H1 (cell line): ENCODE measurements around the gene CHD5.

Source experiments
- CBX8 ChIP-seq: fragments of 300-800, 300-1000 bp; sonication (generic); IDR thresholded peaks from 2 replicates; pipeline ENCODE4 v1.7.1; 2016; ENCODE audit warnings: low read depth, low read length, borderline replicate concordance
- EP300 ChIP-seq, 2 experiments: IDR thresholded peaks; 1 replicate in 1 of 2; 2 replicates in 1 of 2; pipeline ENCODE4 v1.6.1; 2011 to 2012; ENCODE audit warnings: low read depth in 2 of 2, low read length in 2 of 2, mild to moderate bottlenecking in 2 of 2, borderline replicate concordance in 1 of 2, inconsistent platforms in 1 of 2, moderate library complexity in 1 of 2
- HDAC2 ChIP-seq, 2 experiments: fragments of 300-600 bp in 1 of 2; sonication (generic) in 1 of 2; IDR thresholded peaks; 2 replicates each; pipeline ENCODE4 v1.6.1; 2011 to 2012; ENCODE audit warnings: low read depth in 2 of 2, low read length in 2 of 2, mild to moderate bottlenecking in 2 of 2, moderate library complexity in 2 of 2, borderline replicate concordance in 1 of 2, inconsistent platforms in 1 of 2
- MAFK ChIP-seq: IDR thresholded peaks from 2 replicates; pipeline ENCODE4 v1.6.1; 2012; ENCODE audit warnings: low read depth, mild to moderate bottlenecking, improper control_type of control experiment, low read length
- NRF1 ChIP-seq: IDR thresholded peaks from 2 replicates; pipeline ENCODE4 v1.6.1; 2011; ENCODE audit warnings: mild to moderate bottlenecking, low read depth, low read length, improper control_type of control experiment
- POLR2A ChIP-seq, 2 experiments: IDR thresholded peaks; 1 replicate in 1 of 2; 2 replicates in 1 of 2; pipeline ENCODE4 v1.6.1; 2011; ENCODE audit warnings: low read depth in 2 of 2, low read length in 2 of 2, mild to moderate bottlenecking in 2 of 2; ENCODE audit errors: control extremely low read depth in 1 of 2
- RFX5 ChIP-seq: IDR thresholded peaks from 2 replicates; pipeline ENCODE4 v1.6.1; 2011; ENCODE audit warnings: low read depth, low read length, improper control_type of control experiment, borderline replicate concordance
- RXRA ChIP-seq: IDR thresholded peaks from 2 replicates; pipeline ENCODE4 v1.6.1; 2011; ENCODE audit warnings: low read depth, mild to moderate bottlenecking, low read length, moderate library complexity; ENCODE audit not compliant: insufficient read depth
- TAF1 ChIP-seq: IDR thresholded peaks from 2 replicates; pipeline ENCODE4 v1.6.1; 2011; ENCODE audit warnings: mild to moderate bottlenecking, low read depth, low read length
- YY1 ChIP-seq: IDR thresholded peaks from 2 replicates; pipeline ENCODE4 v1.6.1; 2011; ENCODE audit warnings: low read depth, mild to moderate bottlenecking, low read length
- ZNF274 ChIP-seq: IDR thresholded peaks from 2 replicates; pipeline ENCODE4 v1.7.0; 2012; ENCODE audit warnings: low read length, borderline replicate concordance; ENCODE audit errors: extremely low read depth
- TF ChIP-seq, protein P1 (sequence below): fragments of 300-600 bp; sonication (generic); IDR thresholded peaks from 2 replicates; pipeline ENCODE4 v1.7.1; 2012; ENCODE audit warnings: low read length, moderate library complexity, mild to moderate bottlenecking, inconsistent platforms; ENCODE audit not compliant: insufficient replicate concordance
- TF ChIP-seq, protein P2 (sequence below): IDR thresholded peaks from 2 replicates; pipeline ENCODE4 v1.6.1; 2012; ENCODE audit warnings: inconsistent platforms

DNA sequence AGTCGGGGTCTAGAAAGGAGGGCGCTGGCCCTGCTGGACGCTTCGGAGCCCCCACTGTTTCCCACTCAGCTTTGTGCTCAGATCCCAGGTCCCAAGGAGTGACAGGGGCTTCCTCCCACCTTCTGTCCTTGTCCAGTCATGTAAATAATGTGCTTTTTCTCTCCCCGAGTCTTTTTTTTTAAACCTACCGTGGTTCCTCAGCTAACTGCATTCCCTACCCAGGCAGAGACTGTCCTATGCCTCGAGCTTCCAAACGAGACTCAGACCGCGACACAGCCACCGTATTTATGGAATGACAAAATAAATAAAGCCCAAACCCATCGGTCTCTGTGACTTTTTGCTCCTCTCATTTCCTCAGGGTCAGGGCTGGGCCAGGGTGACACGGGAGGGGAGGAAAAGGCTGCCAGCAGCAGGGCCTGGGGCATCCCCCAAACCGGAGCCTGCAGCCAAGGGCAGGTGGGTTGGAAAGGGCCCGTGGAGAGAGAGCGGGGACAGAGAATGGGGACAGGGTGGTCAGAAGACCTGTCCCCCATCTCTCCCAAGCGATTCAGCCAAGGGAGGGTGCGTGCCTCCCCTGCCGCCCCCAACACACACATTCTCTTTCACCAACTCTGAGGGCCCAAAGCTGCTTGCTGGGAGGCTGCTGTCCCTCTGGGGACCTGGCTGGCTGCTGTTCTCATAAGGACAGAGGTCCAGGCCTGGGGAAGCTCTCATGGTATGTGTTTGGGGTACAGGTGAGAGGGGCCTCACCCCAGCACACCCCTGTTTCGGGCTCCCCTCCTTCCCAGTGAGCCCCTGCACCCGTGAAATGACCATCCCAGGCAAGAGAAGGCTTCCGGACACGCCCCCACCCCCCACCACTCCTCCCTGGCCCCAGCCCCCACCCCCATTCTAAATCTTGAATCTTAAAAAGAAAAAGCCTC, 79.0 kb downstream of the CHD5 start:
- TF ChIP-seq POLR2A (IDR thresholded peaks at IDR 0.05; ENCODE audit: control extremely low read depth in 1 of 2, low read depth in 2 of 2, low read length in 2 of 2) (no peak), HDAC2 (IDR thresholded peaks at IDR 0.05; ENCODE audit: borderline replicate concordance in 1 of 2, low read depth in 2 of 2, low read length in 2 of 2) (no peak), YY1 (no peak), RFX5 (no peak), EP300 (IDR thresholded peaks at IDR 0.05; ENCODE audit: borderline replicate concordance in 1 of 2, low read depth in 2 of 2, low read length in 2 of 2) (no peak), CBX8 (no peak), RXRA (no peak), NRF1 (no peak), MAFK (no peak), ZNF274 (no peak), TAF1 (no peak)
- TF ChIP-seq, protein P1, sequence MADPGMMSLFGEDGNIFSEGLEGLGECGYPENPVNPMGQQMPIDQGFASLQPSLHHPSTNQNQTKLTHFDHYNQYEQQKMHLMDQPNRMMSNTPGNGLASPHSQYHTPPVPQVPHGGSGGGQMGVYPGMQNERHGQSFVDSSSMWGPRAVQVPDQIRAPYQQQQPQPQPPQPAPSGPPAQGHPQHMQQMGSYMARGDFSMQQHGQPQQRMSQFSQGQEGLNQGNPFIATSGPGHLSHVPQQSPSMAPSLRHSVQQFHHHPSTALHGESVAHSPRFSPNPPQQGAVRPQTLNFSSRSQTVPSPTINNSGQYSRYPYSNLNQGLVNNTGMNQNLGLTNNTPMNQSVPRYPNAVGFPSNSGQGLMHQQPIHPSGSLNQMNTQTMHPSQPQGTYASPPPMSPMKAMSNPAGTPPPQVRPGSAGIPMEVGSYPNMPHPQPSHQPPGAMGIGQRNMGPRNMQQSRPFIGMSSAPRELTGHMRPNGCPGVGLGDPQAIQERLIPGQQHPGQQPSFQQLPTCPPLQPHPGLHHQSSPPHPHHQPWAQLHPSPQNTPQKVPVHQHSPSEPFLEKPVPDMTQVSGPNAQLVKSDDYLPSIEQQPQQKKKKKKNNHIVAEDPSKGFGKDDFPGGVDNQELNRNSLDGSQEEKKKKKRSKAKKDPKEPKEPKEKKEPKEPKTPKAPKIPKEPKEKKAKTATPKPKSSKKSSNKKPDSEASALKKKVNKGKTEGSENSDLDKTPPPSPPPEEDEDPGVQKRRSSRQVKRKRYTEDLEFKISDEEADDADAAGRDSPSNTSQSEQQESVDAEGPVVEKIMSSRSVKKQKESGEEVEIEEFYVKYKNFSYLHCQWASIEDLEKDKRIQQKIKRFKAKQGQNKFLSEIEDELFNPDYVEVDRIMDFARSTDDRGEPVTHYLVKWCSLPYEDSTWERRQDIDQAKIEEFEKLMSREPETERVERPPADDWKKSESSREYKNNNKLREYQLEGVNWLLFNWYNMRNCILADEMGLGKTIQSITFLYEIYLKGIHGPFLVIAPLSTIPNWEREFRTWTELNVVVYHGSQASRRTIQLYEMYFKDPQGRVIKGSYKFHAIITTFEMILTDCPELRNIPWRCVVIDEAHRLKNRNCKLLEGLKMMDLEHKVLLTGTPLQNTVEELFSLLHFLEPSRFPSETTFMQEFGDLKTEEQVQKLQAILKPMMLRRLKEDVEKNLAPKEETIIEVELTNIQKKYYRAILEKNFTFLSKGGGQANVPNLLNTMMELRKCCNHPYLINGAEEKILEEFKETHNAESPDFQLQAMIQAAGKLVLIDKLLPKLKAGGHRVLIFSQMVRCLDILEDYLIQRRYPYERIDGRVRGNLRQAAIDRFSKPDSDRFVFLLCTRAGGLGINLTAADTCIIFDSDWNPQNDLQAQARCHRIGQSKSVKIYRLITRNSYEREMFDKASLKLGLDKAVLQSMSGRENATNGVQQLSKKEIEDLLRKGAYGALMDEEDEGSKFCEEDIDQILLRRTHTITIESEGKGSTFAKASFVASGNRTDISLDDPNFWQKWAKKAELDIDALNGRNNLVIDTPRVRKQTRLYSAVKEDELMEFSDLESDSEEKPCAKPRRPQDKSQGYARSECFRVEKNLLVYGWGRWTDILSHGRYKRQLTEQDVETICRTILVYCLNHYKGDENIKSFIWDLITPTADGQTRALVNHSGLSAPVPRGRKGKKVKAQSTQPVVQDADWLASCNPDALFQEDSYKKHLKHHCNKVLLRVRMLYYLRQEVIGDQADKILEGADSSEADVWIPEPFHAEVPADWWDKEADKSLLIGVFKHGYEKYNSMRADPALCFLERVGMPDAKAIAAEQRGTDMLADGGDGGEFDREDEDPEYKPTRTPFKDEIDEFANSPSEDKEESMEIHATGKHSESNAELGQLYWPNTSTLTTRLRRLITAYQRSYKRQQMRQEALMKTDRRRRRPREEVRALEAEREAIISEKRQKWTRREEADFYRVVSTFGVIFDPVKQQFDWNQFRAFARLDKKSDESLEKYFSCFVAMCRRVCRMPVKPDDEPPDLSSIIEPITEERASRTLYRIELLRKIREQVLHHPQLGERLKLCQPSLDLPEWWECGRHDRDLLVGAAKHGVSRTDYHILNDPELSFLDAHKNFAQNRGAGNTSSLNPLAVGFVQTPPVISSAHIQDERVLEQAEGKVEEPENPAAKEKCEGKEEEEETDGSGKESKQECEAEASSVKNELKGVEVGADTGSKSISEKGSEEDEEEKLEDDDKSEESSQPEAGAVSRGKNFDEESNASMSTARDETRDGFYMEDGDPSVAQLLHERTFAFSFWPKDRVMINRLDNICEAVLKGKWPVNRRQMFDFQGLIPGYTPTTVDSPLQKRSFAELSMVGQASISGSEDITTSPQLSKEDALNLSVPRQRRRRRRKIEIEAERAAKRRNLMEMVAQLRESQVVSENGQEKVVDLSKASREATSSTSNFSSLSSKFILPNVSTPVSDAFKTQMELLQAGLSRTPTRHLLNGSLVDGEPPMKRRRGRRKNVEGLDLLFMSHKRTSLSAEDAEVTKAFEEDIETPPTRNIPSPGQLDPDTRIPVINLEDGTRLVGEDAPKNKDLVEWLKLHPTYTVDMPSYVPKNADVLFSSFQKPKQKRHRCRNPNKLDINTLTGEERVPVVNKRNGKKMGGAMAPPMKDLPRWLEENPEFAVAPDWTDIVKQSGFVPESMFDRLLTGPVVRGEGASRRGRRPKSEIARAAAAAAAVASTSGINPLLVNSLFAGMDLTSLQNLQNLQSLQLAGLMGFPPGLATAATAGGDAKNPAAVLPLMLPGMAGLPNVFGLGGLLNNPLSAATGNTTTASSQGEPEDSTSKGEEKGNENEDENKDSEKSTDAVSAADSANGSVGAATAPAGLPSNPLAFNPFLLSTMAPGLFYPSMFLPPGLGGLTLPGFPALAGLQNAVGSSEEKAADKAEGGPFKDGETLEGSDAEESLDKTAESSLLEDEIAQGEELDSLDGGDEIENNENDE, result no peak
- TF ChIP-seq, protein P2, sequence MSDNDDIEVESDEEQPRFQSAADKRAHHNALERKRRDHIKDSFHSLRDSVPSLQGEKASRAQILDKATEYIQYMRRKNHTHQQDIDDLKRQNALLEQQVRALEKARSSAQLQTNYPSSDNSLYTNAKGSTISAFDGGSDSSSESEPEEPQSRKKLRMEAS, result no peak
